SK-N-SH treated with all-trans-retinoic acid at 6 μM for 48 hours (cell line): ENCODE data around the gene ATRIP.
A peak's percentile ranks its signal among the peaks of the same experiment; 100 is the strongest.

Source experiments
- ATAC-seq: fragments of 200-7000 bp; cut with Tn5 transposase; 3 replicates; pipeline ENCODE4 v1.9.1; 2020; ENCODE audit warnings: mild to moderate bottlenecking, moderate library complexity
- ARNTL ChIP-seq: fragments of 450-650 bp; formaldehyde crosslinking; IDR thresholded peaks from 2 replicates; pipeline ENCODE4 v1.5.0; 2020; ENCODE audit warnings: low read depth, mild to moderate bottlenecking, moderate library complexity, borderline replicate concordance
- BACH2 ChIP-seq: fragments of 250-450 bp; sonication (Bioruptor Pico); IDR thresholded peaks from 2 replicates; pipeline ENCODE4 v1.9.0; 2021; ENCODE audit warnings: mild to moderate bottlenecking, borderline replicate concordance
- CREB5 ChIP-seq: fragments of 250-450 bp; sonication (Bioruptor Pico); IDR thresholded peaks from 2 replicates; pipeline ENCODE4 v1.5.1; 2020; ENCODE audit warnings: low read depth, mild to moderate bottlenecking, moderate library complexity
- CSDC2 ChIP-seq: fragments of 250-450 bp; sonication (Bioruptor Pico); IDR thresholded peaks from 2 replicates; pipeline ENCODE4 v1.5.0; 2020; ENCODE audit warnings: mild to moderate bottlenecking, moderate library complexity
- ESRRG ChIP-seq: fragments of 250-450 bp; sonication (Bioruptor Pico); IDR thresholded peaks from 2 replicates; pipeline ENCODE4 v1.6.1; 2021; ENCODE audit warnings: mild to moderate bottlenecking
- GLIS3 ChIP-seq: fragments of 250-450 bp; sonication (Bioruptor Pico); IDR thresholded peaks from 2 replicates; pipeline ENCODE4 v1.5.0; 2020; ENCODE audit warnings: mild to moderate bottlenecking, moderate library complexity
- ISL1 ChIP-seq: fragments of 250-450 bp; sonication (Bioruptor Pico); IDR thresholded peaks from 2 replicates; pipeline ENCODE4 v2.1.2; 2022; ENCODE audit warnings: mild to moderate bottlenecking, moderate library complexity
- OSR1 ChIP-seq: fragments of 250-450 bp; sonication (Bioruptor Pico); IDR thresholded peaks from 2 replicates; pipeline ENCODE4 v1.8.0; 2022; ENCODE audit warnings: moderate library complexity, mild to moderate bottlenecking, inconsistent platforms
- PPARA ChIP-seq: fragments of 250-450 bp; sonication (Bioruptor Pico); IDR thresholded peaks from 2 replicates; pipeline ENCODE4 v1.5.0; 2020; ENCODE audit warnings: mild to moderate bottlenecking, borderline replicate concordance
- RARB ChIP-seq: fragments of 250-450 bp; sonication (Bioruptor Pico); IDR thresholded peaks from 2 replicates; pipeline ENCODE4 v1.8.0; 2021; ENCODE audit warnings: mild to moderate bottlenecking, moderate library complexity
- SNAI2 ChIP-seq: fragments of 250-450 bp; sonication (Bioruptor Pico); IDR thresholded peaks from 2 replicates; pipeline ENCODE4 v1.5.0; 2020; ENCODE audit warnings: mild to moderate bottlenecking, moderate library complexity
- TCF4 ChIP-seq: fragments of 250-450 bp; sonication (Bioruptor Pico); IDR thresholded peaks from 2 replicates; pipeline ENCODE4 v1.8.0; 2021; ENCODE audit warnings: mild to moderate bottlenecking, moderate library complexity, borderline replicate concordance
- TOX ChIP-seq: fragments of 250-450 bp; sonication (Bioruptor Pico); IDR thresholded peaks from 2 replicates; pipeline ENCODE4 v1.8.0; 2021; ENCODE audit warnings: mild to moderate bottlenecking, moderate library complexity, borderline replicate concordance
- ZC3H10 ChIP-seq: fragments of 250-450 bp; sonication (Bioruptor Pico); IDR thresholded peaks from 2 replicates; pipeline ENCODE4 v1.5.1; 2021; ENCODE audit warnings: mild to moderate bottlenecking, moderate library complexity
- ZFP3 ChIP-seq: fragments of 250-450 bp; sonication (Bioruptor Pico); IDR thresholded peaks from 2 replicates; pipeline ENCODE4 v1.5.0; 2020; ENCODE audit warnings: mild to moderate bottlenecking, moderate library complexity
- ZFP30 ChIP-seq: fragments of 450-650 bp; formaldehyde crosslinking; IDR thresholded peaks from 2 replicates; pipeline ENCODE4 v1.5.0; 2022; ENCODE audit warnings: mild to moderate bottlenecking, moderate library complexity
- ZNF565 ChIP-seq: fragments of 450-650 bp; formaldehyde crosslinking; conservative IDR thresholded peaks from 2 replicates; pipeline ENCODE4 v1.5.0; 2020; ENCODE audit warnings: low read depth, mild to moderate bottlenecking, moderate library complexity
- ZNF70 ChIP-seq: fragments of 450-650 bp; formaldehyde crosslinking; IDR thresholded peaks from 2 replicates; pipeline ENCODE4 v1.5.0; 2020; ENCODE audit warnings: mild to moderate bottlenecking, moderate library complexity
- ZNF8 ChIP-seq: fragments of 450-650 bp; formaldehyde crosslinking; IDR thresholded peaks from 2 replicates; pipeline ENCODE4 v1.5.0; 2020; ENCODE audit warnings: mild to moderate bottlenecking, moderate library complexity
- TF ChIP-seq, protein P1 (sequence below): fragments of 250-450 bp; sonication (Bioruptor Pico); IDR thresholded peaks from 2 replicates; pipeline ENCODE4 v1.8.0; 2021; ENCODE audit warnings: low read depth, mild to moderate bottlenecking, moderate library complexity, borderline replicate concordance
- TF ChIP-seq, protein P2 (sequence below): fragments of 250-450 bp; sonication (Bioruptor Pico); IDR thresholded peaks from 2 replicates; pipeline ENCODE4 v1.5.0; 2020; ENCODE audit warnings: mild to moderate bottlenecking, moderate library complexity
- TF ChIP-seq, protein P3 (sequence below): fragments of 250-450 bp; sonication (Bioruptor Pico); IDR thresholded peaks from 2 replicates; pipeline ENCODE4 v1.8.0; 2020; ENCODE audit warnings: mild to moderate bottlenecking, moderate library complexity, borderline replicate concordance
- TF ChIP-seq, protein P4 (sequence below): fragments of 250-450 bp; sonication (Bioruptor Pico); IDR thresholded peaks from 2 replicates; pipeline ENCODE4 v1.5.1; 2021; ENCODE audit warnings: mild to moderate bottlenecking, moderate library complexity

The ATRIP gene

GRCh38 chr3:48465531-48466378 lies 19.2 kb downstream of the ATRIP start:
- TF ChIP-seq SNAI2 = no peak
- TF ChIP-seq, protein P1, sequence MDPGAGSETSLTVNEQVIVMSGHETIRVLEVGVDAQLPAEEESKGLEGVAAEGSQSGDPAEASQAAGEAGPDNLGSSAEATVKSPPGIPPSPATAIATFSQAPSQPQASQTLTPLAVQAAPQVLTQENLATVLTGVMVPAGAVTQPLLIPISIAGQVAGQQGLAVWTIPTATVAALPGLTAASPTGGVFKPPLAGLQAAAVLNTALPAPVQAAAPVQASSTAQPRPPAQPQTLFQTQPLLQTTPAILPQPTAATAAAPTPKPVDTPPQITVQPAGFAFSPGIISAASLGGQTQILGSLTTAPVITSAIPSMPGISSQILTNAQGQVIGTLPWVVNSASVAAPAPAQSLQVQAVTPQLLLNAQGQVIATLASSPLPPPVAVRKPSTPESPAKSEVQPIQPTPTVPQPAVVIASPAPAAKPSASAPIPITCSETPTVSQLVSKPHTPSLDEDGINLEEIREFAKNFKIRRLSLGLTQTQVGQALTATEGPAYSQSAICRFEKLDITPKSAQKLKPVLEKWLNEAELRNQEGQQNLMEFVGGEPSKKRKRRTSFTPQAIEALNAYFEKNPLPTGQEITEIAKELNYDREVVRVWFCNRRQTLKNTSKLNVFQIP (CRISPR knock-in tag) = no peak
- TF ChIP-seq ZNF565 (CRISPR knock-in tag) = no peak
- peak; percentile 61; the same call in 1 of the 2 replicates for TF ChIP-seq ZFP3 (CRISPR knock-in tag)
- no peak for TF ChIP-seq ZNF8 (CRISPR knock-in tag)
- TF ChIP-seq, protein P2, sequence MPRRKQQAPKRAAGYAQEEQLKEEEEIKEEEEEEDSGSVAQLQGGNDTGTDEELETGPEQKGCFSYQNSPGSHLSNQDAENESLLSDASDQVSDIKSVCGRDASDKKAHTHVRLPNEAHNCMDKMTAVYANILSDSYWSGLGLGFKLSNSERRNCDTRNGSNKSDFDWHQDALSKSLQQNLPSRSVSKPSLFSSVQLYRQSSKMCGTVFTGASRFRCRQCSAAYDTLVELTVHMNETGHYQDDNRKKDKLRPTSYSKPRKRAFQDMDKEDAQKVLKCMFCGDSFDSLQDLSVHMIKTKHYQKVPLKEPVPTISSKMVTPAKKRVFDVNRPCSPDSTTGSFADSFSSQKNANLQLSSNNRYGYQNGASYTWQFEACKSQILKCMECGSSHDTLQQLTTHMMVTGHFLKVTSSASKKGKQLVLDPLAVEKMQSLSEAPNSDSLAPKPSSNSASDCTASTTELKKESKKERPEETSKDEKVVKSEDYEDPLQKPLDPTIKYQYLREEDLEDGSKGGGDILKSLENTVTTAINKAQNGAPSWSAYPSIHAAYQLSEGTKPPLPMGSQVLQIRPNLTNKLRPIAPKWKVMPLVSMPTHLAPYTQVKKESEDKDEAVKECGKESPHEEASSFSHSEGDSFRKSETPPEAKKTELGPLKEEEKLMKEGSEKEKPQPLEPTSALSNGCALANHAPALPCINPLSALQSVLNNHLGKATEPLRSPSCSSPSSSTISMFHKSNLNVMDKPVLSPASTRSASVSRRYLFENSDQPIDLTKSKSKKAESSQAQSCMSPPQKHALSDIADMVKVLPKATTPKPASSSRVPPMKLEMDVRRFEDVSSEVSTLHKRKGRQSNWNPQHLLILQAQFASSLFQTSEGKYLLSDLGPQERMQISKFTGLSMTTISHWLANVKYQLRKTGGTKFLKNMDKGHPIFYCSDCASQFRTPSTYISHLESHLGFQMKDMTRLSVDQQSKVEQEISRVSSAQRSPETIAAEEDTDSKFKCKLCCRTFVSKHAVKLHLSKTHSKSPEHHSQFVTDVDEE (CRISPR knock-in tag) = no peak
- TF ChIP-seq OSR1 (CRISPR knock-in tag) = no peak
- no peak for TF ChIP-seq ARNTL
- TF ChIP-seq CSDC2 (CRISPR knock-in tag) = peak; percentile 41; the same call in 1 of the 2 replicates
- TF ChIP-seq GLIS3 = no peak
- TF ChIP-seq PPARA (CRISPR knock-in tag) = no peak
- no peak for TF ChIP-seq CREB5 (CRISPR knock-in tag)
- 0 out of 2 replicates have a peak, but pooled peaks have one; percentile 9 for TF ChIP-seq RARB (CRISPR knock-in tag)
- TF ChIP-seq ZC3H10 (CRISPR knock-in tag) = no peak
- no peak for TF ChIP-seq TCF4 (CRISPR knock-in tag)
- TF ChIP-seq ISL1 (CRISPR knock-in tag) = no peak
- TF ChIP-seq, protein P3, sequence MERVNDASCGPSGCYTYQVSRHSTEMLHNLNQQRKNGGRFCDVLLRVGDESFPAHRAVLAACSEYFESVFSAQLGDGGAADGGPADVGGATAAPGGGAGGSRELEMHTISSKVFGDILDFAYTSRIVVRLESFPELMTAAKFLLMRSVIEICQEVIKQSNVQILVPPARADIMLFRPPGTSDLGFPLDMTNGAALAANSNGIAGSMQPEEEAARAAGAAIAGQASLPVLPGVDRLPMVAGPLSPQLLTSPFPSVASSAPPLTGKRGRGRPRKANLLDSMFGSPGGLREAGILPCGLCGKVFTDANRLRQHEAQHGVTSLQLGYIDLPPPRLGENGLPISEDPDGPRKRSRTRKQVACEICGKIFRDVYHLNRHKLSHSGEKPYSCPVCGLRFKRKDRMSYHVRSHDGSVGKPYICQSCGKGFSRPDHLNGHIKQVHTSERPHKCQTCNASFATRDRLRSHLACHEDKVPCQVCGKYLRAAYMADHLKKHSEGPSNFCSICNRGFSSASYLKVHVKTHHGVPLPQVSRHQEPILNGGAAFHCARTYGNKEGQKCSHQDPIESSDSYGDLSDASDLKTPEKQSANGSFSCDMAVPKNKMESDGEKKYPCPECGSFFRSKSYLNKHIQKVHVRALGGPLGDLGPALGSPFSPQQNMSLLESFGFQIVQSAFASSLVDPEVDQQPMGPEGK (CRISPR knock-in tag) = peak; percentile 45; the same call in 1 of the 2 replicates
- TF ChIP-seq ESRRG = no peak
- TF ChIP-seq ZFP30 (CRISPR knock-in tag) = no peak
- peak; percentile 23; the same call in 1 of the 2 replicates for TF ChIP-seq ZNF70 (CRISPR knock-in tag)
- TF ChIP-seq BACH2 (CRISPR knock-in tag) = peak; percentile 61; the same call in 1 of the 2 replicates
- TF ChIP-seq, protein P4, sequence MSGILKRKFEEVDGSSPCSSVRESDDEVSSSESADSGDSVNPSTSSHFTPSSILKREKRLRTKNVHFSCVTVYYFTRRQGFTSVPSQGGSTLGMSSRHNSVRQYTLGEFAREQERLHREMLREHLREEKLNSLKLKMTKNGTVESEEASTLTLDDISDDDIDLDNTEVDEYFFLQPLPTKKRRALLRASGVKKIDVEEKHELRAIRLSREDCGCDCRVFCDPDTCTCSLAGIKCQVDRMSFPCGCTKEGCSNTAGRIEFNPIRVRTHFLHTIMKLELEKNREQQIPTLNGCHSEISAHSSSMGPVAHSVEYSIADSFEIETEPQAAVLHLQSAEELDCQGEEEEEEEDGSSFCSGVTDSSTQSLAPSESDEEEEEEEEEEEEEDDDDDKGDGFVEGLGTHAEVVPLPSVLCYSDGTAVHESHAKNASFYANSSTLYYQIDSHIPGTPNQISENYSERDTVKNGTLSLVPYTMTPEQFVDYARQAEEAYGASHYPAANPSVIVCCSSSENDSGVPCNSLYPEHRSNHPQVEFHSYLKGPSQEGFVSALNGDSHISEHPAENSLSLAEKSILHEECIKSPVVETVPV (CRISPR knock-in tag) = 0 out of 2 replicates have a peak, but pooled peaks have one; percentile 30
- TF ChIP-seq TOX = no peak
- ATAC-seq = peak; percentile 94
